ENCODE measurements around the gene TGFBR3L. TPM values are rescaled to one million over a fixed set of nuclear protein-coding genes. Genes with fewer than 3 reads are reported as not detected.

Gene TGFBR3L
- total and polyA plus RNA-seq, 2 experiments from 2014 or later: 1.7 to 7.0 TPM

DNA sequence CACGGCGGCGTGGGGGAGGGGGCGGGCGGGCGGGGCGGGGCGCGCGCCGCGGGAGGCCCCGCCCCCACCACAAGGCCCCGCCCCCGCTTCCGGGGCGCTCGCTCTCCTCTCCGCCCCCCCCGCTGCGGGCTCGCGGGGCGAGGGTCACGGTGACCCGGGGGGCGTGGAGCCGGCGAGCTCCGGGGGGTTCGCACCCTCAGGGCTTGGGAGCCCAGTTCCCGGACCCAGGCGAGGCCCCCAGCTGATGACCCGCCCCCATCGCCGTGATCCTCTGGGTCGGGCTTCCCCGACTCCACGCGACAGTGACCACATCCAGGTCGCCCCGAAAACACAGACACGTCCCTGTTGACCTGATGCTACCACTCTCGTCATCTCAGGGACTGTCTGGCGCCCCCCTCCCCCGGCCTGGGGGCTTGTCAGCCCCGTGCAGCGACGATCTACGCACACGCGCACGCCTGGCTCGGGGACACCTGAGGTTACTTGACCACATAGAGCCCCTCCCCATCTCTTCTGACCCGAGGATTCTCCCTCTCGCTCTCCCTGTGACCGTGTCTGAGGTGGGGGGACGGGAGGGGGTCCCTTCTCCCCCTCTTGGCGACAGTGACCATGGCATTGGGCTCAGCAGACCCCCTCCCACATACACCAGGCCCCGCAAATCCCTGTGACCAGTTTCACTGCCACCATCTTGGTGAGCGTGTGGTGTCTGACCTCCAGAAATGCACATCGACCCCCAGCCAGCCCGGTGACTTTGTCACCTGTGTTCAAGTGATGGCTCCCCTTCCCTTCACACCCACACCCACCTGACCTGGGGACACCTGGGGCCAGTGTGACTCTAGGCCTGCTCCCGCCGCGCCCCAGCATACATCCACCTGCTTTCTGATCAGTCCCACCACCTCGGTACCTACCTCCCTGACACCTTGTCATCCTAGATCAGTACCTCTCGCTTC is 10.3 kb upstream of the TGFBR3L start:
- peak overlapping the region; percentile 91 for H3K4me3 Mint-ChIP-seq
- Histone ChIP-seq H3K27me3 (ENCODE audit: insufficient read depth) (no peaks in the 10 kb centered on the region), H3F3A (replicated peaks; ENCODE audit: low read depth) (peaks cover 8% of the 10 kb centered on the region; the same call in 1 of the 2 replicates), H3K9me2 (ENCODE audit: insufficient read depth) (no peaks in the 10 kb centered on the region), H2AFZ (no peak overlapping the region), H3K4me3 (peak overlapping the region; percentile 91), H3K4me1 (ENCODE audit: insufficient read depth) (peaks cover 11% of the 10 kb centered on the region), H3K79me2 (replicated peaks; ENCODE audit: insufficient read depth) (peaks cover 32% of the 10 kb centered on the region), H3K36me3 (ENCODE audit: insufficient read depth) (no peaks in the 10 kb centered on the region; the same call in 1 of the 2 replicates), H3K4me2 (peak overlapping the region; percentile 88), H4K20me1 (replicated peaks; ENCODE audit: insufficient read depth) (no peaks in the 10 kb centered on the region; the same call in 1 of the 2 replicates), H3K27ac (ENCODE audit: low read depth) (no peak overlapping the region)
- peaks cover 19% of the 10 kb centered on the region for H3K4me1 Mint-ChIP-seq
- peaks cover 6% of the 10 kb centered on the region; the same call in 1 of the 3 replicates for H3K9me3 Mint-ChIP-seq
- DNase-seq (ENCODE audit: low spot score): peak; percentile 49
- TF ChIP-seq POLR2AphosphoS5 (IDR thresholded peaks at IDR 0.05; ENCODE audit: low read depth) (no peak), ZNF331 (CRISPR knock-in tag; IDR thresholded peaks at IDR 0.05; ENCODE audit: low read depth) (no peak)
- H3K27ac Mint-ChIP-seq: peak overlapping the region; percentile 18
- H3K36me3 Mint-ChIP-seq (ENCODE audit: low read depth): peaks cover 11% of the 10 kb centered on the region; the same call in 1 of the 3 replicates
- peak; percentile 2 for ATAC-seq
- H3K27me3 Mint-ChIP-seq (ENCODE audit: insufficient read depth, low read depth, poor library complexity): peaks cover 29% of the 10 kb centered on the region

DNA sequence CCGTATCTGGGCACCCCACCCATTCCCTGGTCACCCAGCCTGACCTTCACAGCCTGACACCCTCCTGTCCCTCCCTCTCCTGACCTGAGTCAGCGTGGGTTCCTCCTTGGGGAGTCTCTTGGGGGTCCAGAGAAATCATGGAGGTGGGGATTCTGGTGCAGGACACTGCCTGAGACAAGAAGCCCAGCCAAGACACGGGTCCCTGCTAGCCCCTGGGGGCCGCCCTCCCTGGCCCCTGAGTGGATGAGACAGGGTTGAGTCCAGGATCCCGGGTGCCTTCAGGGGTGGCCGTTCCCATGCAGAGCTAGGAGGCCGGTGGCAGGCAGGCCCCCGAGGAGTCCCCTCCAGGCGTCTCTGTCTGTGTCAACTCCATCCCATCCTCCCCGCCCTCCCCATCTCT is 9.4 kb upstream of the TGFBR3L start:
- H3K9me2 ChIP-seq (ENCODE audit: insufficient read depth): no peaks in the 10 kb centered on the region
- H3K27me3 ChIP-seq (ENCODE audit: insufficient read depth): no peaks in the 10 kb centered on the region
- peak overlapping the region; percentile 77 for H3K4me3 Mint-ChIP-seq
- no peak overlapping the region; the same call in 1 of the 2 replicates for H3K4me3 ChIP-seq
- no peaks in the 10 kb centered on the region; the same call in 1 of the 2 replicates for H4K20me1 ChIP-seq (replicated peaks; ENCODE audit: insufficient read depth)
- peaks cover 6% of the 10 kb centered on the region; the same call in 1 of the 3 replicates for H3K9me3 Mint-ChIP-seq
- no peak overlapping the region for H2AFZ ChIP-seq
- H3K27ac Mint-ChIP-seq: peak overlapping the region; percentile 18; the same call in 1 of the 2 replicates
- peaks cover 29% of the 10 kb centered on the region for H3K27me3 Mint-ChIP-seq (ENCODE audit: insufficient read depth, low read depth, poor library complexity)
- no peak overlapping the region for H3K27ac ChIP-seq (ENCODE audit: low read depth)
- H3K4me2 ChIP-seq: no peak overlapping the region
- peaks cover 11% of the 10 kb centered on the region for H3K4me1 ChIP-seq (ENCODE audit: insufficient read depth)
- ATAC-seq: no peak
- peaks cover 32% of the 10 kb centered on the region for H3K79me2 ChIP-seq (replicated peaks; ENCODE audit: insufficient read depth)
- H3K4me1 Mint-ChIP-seq: peaks cover 19% of the 10 kb centered on the region
- no peak for DNase-seq (ENCODE audit: low spot score)
- peaks cover 8% of the 10 kb centered on the region; the same call in 1 of the 3 replicates for H3K36me3 Mint-ChIP-seq (ENCODE audit: low read depth)
- peaks cover 8% of the 10 kb centered on the region; the same call in 1 of the 2 replicates for H3F3A ChIP-seq (replicated peaks; ENCODE audit: low read depth)
- H3K36me3 ChIP-seq (ENCODE audit: insufficient read depth): no peaks in the 10 kb centered on the region; the same call in 1 of the 2 replicates
- TF ChIP-seq JUNB (IDR thresholded peaks at IDR 0.05; ENCODE audit: unreplicated experiment): no peak
- TF ChIP-seq NANOG (IDR thresholded peaks at IDR 0.05; ENCODE audit: borderline replicate concordance): no peak
- TF ChIP-seq, protein P1, sequence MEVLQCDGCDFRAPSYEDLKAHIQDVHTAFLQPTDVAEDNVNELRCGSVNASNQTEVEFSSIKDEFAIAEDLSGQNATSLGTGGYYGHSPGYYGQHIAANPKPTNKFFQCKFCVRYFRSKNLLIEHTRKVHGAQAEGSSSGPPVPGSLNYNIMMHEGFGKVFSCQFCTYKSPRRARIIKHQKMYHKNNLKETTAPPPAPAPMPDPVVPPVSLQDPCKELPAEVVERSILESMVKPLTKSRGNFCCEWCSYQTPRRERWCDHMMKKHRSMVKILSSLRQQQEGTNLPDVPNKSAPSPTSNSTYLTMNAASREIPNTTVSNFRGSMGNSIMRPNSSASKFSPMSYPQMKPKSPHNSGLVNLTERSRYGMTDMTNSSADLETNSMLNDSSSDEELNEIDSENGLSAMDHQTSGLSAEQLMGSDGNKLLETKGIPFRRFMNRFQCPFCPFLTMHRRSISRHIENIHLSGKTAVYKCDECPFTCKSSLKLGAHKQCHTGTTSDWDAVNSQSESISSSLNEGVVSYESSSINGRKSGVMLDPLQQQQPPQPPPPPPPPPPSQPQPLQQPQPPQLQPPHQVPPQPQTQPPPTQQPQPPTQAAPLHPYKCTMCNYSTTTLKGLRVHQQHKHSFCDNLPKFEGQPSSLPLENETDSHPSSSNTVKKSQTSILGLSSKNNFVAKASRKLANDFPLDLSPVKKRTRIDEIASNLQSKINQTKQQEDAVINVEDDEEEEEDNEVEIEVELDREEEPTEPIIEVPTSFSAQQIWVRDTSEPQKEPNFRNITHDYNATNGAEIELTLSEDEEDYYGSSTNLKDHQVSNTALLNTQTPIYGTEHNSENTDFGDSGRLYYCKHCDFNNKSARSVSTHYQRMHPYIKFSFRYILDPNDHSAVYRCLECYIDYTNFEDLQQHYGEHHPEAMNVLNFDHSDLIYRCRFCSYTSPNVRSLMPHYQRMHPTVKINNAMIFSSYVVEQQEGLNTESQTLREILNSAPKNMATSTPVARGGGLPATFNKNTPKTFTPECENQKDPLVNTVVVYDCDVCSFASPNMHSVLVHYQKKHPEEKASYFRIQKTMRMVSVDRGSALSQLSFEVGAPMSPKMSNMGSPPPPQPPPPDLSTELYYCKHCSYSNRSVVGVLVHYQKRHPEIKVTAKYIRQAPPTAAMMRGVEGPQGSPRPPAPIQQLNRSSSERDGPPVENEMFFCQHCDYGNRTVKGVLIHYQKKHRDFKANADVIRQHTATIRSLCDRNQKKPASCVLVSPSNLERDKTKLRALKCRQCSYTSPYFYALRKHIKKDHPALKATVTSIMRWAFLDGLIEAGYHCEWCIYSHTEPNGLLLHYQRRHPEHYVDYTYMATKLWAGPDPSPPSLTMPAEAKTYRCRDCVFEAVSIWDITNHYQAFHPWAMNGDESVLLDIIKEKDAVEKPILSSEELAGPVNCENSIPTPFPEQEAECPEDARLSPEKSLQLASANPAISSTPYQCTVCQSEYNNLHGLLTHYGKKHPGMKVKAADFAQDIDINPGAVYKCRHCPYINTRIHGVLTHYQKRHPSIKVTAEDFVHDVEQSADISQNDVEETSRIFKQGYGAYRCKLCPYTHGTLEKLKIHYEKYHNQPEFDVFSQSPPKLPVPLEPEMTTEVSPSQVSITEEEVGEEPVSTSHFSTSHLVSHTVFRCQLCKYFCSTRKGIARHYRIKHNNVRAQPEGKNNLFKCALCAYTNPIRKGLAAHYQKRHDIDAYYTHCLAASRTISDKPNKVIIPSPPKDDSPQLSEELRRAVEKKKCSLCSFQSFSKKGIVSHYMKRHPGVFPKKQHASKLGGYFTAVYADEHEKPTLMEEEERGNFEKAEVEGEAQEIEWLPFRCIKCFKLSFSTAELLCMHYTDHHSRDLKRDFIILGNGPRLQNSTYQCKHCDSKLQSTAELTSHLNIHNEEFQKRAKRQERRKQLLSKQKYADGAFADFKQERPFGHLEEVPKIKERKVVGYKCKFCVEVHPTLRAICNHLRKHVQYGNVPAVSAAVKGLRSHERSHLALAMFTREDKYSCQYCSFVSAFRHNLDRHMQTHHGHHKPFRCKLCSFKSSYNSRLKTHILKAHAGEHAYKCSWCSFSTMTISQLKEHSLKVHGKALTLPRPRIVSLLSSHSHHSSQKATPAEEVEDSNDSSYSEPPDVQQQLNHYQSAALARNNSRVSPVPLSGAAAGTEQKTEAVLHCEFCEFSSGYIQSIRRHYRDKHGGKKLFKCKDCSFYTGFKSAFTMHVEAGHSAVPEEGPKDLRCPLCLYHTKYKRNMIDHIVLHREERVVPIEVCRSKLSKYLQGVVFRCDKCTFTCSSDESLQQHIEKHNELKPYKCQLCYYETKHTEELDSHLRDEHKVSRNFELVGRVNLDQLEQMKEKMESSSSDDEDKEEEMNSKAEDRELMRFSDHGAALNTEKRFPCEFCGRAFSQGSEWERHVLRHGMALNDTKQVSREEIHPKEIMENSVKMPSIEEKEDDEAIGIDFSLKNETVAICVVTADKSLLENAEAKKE (CRISPR knock-in tag; IDR thresholded peaks at IDR 0.05): no peak
- TF ChIP-seq EZH2 (IDR thresholded peaks at IDR 0.05; ENCODE audit: low read depth, unreplicated experiment): no peak
- TF ChIP-seq ZNF114 (CRISPR knock-in tag; IDR thresholded peaks at IDR 0.05): no peak
- TF ChIP-seq, protein P2, sequence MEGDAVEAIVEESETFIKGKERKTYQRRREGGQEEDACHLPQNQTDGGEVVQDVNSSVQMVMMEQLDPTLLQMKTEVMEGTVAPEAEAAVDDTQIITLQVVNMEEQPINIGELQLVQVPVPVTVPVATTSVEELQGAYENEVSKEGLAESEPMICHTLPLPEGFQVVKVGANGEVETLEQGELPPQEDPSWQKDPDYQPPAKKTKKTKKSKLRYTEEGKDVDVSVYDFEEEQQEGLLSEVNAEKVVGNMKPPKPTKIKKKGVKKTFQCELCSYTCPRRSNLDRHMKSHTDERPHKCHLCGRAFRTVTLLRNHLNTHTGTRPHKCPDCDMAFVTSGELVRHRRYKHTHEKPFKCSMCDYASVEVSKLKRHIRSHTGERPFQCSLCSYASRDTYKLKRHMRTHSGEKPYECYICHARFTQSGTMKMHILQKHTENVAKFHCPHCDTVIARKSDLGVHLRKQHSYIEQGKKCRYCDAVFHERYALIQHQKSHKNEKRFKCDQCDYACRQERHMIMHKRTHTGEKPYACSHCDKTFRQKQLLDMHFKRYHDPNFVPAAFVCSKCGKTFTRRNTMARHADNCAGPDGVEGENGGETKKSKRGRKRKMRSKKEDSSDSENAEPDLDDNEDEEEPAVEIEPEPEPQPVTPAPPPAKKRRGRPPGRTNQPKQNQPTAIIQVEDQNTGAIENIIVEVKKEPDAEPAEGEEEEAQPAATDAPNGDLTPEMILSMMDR (conservative IDR thresholded peaks at IDR 0.05; ENCODE audit: low read depth in 2 of 2): no peak
- TF ChIP-seq, protein P3, sequence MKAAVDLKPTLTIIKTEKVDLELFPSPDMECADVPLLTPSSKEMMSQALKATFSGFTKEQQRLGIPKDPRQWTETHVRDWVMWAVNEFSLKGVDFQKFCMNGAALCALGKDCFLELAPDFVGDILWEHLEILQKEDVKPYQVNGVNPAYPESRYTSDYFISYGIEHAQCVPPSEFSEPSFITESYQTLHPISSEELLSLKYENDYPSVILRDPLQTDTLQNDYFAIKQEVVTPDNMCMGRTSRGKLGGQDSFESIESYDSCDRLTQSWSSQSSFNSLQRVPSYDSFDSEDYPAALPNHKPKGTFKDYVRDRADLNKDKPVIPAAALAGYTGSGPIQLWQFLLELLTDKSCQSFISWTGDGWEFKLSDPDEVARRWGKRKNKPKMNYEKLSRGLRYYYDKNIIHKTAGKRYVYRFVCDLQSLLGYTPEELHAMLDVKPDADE (IDR thresholded peaks at IDR 0.05): no peak
- TF ChIP-seq STAT1 (IDR thresholded peaks at IDR 0.05; ENCODE audit: unreplicated experiment): no peak
- TF ChIP-seq POLR2AphosphoS5 (IDR thresholded peaks at IDR 0.05; ENCODE audit: low read depth): no peak
- TF ChIP-seq ZNF331 (CRISPR knock-in tag; IDR thresholded peaks at IDR 0.05; ENCODE audit: low read depth): no peak
- no peak for TF ChIP-seq EZH2phosphoT487 (IDR thresholded peaks at IDR 0.05; ENCODE audit: unreplicated experiment)

Data from GM23338 (cell line).